OCI-LY1 (cell line): Measurements from ENCODE around the gene MEPCE.

Source experiments
- CTCF ChIP-seq: fragments of 200-600 bp; sonication (generic), shearing (Covaris generic); IDR thresholded peaks from 2 replicates; pipeline ENCODE4 v1.5.1; 2017; ENCODE audit warnings: mild to moderate bottlenecking, antibody characterized with exemption, low read length, moderate library complexity, mixed read lengths
- EZH2 ChIP-seq: fragments of 200-600 bp; sonication (generic), shearing (Covaris generic); IDR thresholded peaks from 2 replicates; pipeline ENCODE4 v1.8.0; 2017; ENCODE audit warnings: borderline replicate concordance, mixed run types, mild to moderate bottlenecking, antibody characterized with exemption, low read length, moderate library complexity, mixed read lengths

DNA sequence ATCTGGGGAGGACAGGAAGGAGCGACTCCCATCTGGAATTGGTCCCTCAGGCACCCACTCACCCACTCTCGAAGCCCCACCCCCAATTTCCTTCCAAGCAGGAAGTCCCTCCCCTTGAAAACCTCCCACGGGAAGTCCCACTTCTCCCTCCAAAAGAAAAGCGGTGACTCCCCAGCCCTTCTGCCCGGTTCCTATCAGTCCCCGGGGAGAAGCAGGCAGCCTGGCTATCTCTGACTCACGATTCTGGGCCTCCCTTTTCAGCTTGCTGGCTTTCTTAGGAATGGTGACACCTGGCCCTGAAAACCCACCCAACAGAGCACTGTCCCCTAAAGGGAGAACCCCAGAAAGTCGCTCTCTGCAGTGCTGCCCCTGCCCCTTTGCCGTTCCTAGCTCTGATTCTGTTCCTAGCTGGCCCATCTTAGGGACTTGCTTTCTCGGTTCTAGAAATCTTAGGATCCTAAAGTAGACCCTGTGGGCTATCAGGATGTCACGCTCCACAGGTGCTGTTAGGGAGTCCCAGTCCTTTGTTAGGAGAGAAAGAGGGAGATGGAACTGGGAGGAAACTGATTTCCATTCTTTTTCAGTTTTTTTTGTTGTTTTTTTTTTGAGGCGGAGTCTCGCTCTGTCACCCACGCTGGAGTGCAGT lies 43.3 kb downstream of the MEPCE start:
- TF ChIP-seq CTCF (no peak), EZH2 (no peak)
